Endothelial cell of umbilical vein (primary cell): ENCODE measurements around the gene EFHB. TPM values are rescaled to one million over a fixed set of nuclear protein-coding genes. Genes with fewer than 3 reads are reported as not detected.

Experiments
- BruUV-seq: library from RNA; stranded (reverse); fragments of 400-500 nt; replicated peaks from 2 replicates; lab custom pipeline; 2021; lab: Mats Ljungman, UMichigan
- CTCF ChIA-PET: fragments of 300-600, 350-600 bp; sonication (Branson Sonifier 250); formaldehyde crosslinking; loops from one replicate; lab custom pipeline; 2021; ENCODE audit warnings: antibody characterized with exemption, inconsistent platforms; lab: Charles Lee
- POLR2A ChIA-PET: fragments of 300-600, 350-600 bp; sonication (Branson Sonifier 250); formaldehyde crosslinking; loops from one replicate; lab custom pipeline; 2021; ENCODE audit warnings: antibody characterized with exemption, inconsistent platforms; lab: Charles Lee
- DNase-seq: peaks from one replicate; pipeline ENCODE4 v3.0.0-alpha.2; 2011; ENCODE audit warnings: low read depth, low spot score
- FAIRE-seq: peaks from 2 replicates; lab custom pipeline; 2011; peaks lifted over from hg19 to GRCh38; lab: Jason Lieb, UNC
- H2AFZ ChIP-seq: 2 replicates; pipeline ENCODE4 v1.6.0; 2012; ENCODE audit warnings: low read depth, low read length, control low read depth, inconsistent platforms
- H3K27ac ChIP-seq: 2 replicates; pipeline ENCODE4 v1.5.1; 2011; ENCODE audit warnings: low read depth, mild to moderate bottlenecking, control low read depth, low read length, moderate library complexity; ENCODE audit not compliant: insufficient read depth
- H3K27me3 ChIP-seq, 2 experiments: 2 replicates each; pipeline versions ENCODE4 v1.6.0 to v1.6.1; 2011; ENCODE audit warnings: low read length in 2 of 2, mixed read lengths in 1 of 2; ENCODE audit not compliant: control insufficient read depth in 2 of 2, insufficient read depth in 2 of 2
- H3K36me3 ChIP-seq, 2 experiments: 2 replicates in 1 of 2; 3 replicates in 1 of 2; pipeline ENCODE4 v1.5.1; 2011; ENCODE audit warnings: low read length in 2 of 2, mild to moderate bottlenecking in 1 of 2, moderate library complexity in 1 of 2; ENCODE audit not compliant: control insufficient read depth in 2 of 2, insufficient read depth in 2 of 2; ENCODE audit errors: extremely low read depth in 1 of 2
- H3K4me1 ChIP-seq: 3 replicates; pipeline ENCODE4 v1.5.1; 2011; ENCODE audit warnings: mild to moderate bottlenecking, low read length; ENCODE audit not compliant: control insufficient read depth, insufficient read depth; ENCODE audit errors: extremely low read depth
- H3K4me2 ChIP-seq: 2 replicates; pipeline ENCODE4 v1.6.1; 2011; ENCODE audit warnings: low read length, control low read depth, mixed read lengths; ENCODE audit not compliant: insufficient read depth
- H3K4me3 ChIP-seq, 3 experiments: fragments of 200-600 bp in 1 of 3; sonication (generic), shearing (Covaris generic) in 1 of 3; replicated peaks in 1 of 3; 2 replicates each; pipeline ENCODE4 v1.5.1; 2011 to 2016; ENCODE audit warnings: control low read depth in 3 of 3, low read length in 3 of 3, mild to moderate bottlenecking in 2 of 3, inconsistent platforms in 1 of 3, low read depth in 1 of 3, moderate library complexity in 1 of 3; ENCODE audit not compliant: insufficient read depth in 1 of 3
- H3K79me2 ChIP-seq: 2 replicates; pipeline ENCODE4 v1.6.0; 2012; ENCODE audit warnings: low read length, inconsistent platforms; ENCODE audit not compliant: control insufficient read depth, insufficient read depth
- H3K9ac ChIP-seq: replicated peaks from 2 replicates; pipeline ENCODE3; 2011; ENCODE audit warnings: low read length, control low read depth; ENCODE audit not compliant: insufficient read depth; ENCODE audit errors: extremely low read depth
- H3K9me1 ChIP-seq: replicated peaks from 3 replicates; pipeline ENCODE4 v1.6.0; 2011; ENCODE audit warnings: mild to moderate bottlenecking, low read length; ENCODE audit not compliant: control insufficient read depth, insufficient read depth; ENCODE audit errors: extremely low read depth
- H3K9me3 ChIP-seq: replicated peaks from 2 replicates; pipeline ENCODE4 v1.5.1; 2012; ENCODE audit warnings: low read length, inconsistent platforms; ENCODE audit not compliant: control insufficient read depth, insufficient read depth
- H4K20me1 ChIP-seq: replicated peaks from 2 replicates; pipeline ENCODE3; 2011; ENCODE audit warnings: mild to moderate bottlenecking, low read length; ENCODE audit not compliant: control insufficient read depth, insufficient read depth; ENCODE audit errors: extremely low read depth
- CTCF ChIP-seq, 2 donors: IDR thresholded peaks; 1 replicate in 1 of 2; 2 replicates in 1 of 2; pipeline ENCODE4 v1.5.1; 2011; ENCODE audit warnings: low read length in 2 of 2, mild to moderate bottlenecking in 2 of 2, moderate library complexity in 2 of 2, control low read depth in 1 of 2, inconsistent platforms in 1 of 2, low read depth in 1 of 2; ENCODE audit not compliant: insufficient read depth in 1 of 2; ENCODE audit errors: extremely low read depth in 1 of 2
- GATA2 ChIP-seq: IDR thresholded peaks from 2 replicates; pipeline ENCODE4 v1.7.0; 2011; ENCODE audit warnings: low read depth, mild to moderate bottlenecking, moderate library complexity, mixed read lengths, low read length; ENCODE audit not compliant: insufficient read length, insufficient read depth
- MAX ChIP-seq: IDR thresholded peaks from 2 replicates; pipeline ENCODE4 v1.6.1; 2011; ENCODE audit not compliant: insufficient read depth, insufficient read length
- MYC ChIP-seq: IDR thresholded peaks from one replicate; pipeline ENCODE4 v1.6.1; 2011; ENCODE audit warnings: mild to moderate bottlenecking, low read depth, low read length
- POLR2AphosphoS5 ChIP-seq: IDR thresholded peaks from 2 replicates; pipeline ENCODE4 v1.6.1; 2012; ENCODE audit warnings: low read depth, mild to moderate bottlenecking, control low read depth, low read length, moderate library complexity; ENCODE audit not compliant: insufficient read depth
- dilution Hi-C: fragments of 300-500 bp; cut with MboI; formaldehyde crosslinking; loops from one replicate; pipeline ENCODE4 v1.15.0; 2019; ENCODE audit warnings: low sequenced_read_pairs; ENCODE audit not compliant: extremely low pct_ligation_motif_present
- intact Hi-C: fragments of 100-400 bp; cut with micrococcal nuclease; formaldehyde crosslinking; loops from one replicate; pipeline ENCODE4 v1.10.0; 2022
- polyA plus RNA-seq, 4 experiments: library from polyadenylated mRNA; depleted of rRNA in 3 of 4; stranded (reverse) in 3 of 4; unstranded in 1 of 4; fragments of >200 nt; gene quantifications; 2 replicates each; pipeline versions ENCODE4 v1.2.1 to v1.2.3, GENCODE V29; 2011 to 2012; ENCODE audit warnings: missing spikeins in 1 of 4
- total RNA-seq: library from RNA; stranded (reverse); gene quantifications from 2 replicates; pipeline ENCODE4 v1.2.3, GENCODE V29; 2021

The EFHB gene
- total and polyA plus RNA-seq, 2 donors (not counting 3 experiments of a cell fraction or from before 2014, with no cell fraction given), result 0.82 TPM; not detected in 1

DNA sequence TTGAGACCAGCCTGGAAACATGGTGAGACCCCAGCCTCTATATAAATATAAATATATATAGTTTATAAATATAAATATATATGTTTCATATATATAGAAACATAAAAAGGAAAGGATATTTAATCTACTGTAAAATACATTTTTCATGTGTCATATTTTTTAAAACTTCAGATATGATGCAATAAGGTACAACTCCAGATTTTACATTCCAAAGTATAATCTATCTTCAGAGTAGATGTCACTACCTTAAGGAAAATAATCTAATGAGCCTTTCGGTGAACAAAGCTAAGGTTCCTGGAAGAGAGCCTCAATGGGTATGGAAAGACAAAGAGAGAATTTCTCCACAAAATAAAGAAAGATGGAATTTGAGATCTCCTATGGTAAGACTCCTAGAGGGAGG lies 16.9 kb downstream of the EFHB start:
- Histone ChIP-seq H2AFZ (no peak overlapping the region), H3K36me3 (no peaks in the 10 kb centered on the region), H3K9me3 (no peaks in the 10 kb centered on the region), H3K9ac (no peak overlapping the region), H3K27ac (no peak overlapping the region), H3K4me3 (no peak overlapping the region), H3K4me2 (no peak overlapping the region), H3K79me2 (no peaks in the 10 kb centered on the region), H3K4me1 (no peaks in the 10 kb centered on the region), H4K20me1 (no peaks in the 10 kb centered on the region), H3K27me3 (no peaks in the 10 kb centered on the region), H3K9me1 (no peaks in the 10 kb centered on the region)
- DNase-seq, result no peak
- POLR2A ChIA-PET, result no interaction called here
- TF ChIP-seq MYC (no peak), GATA2 (no peak), POLR2AphosphoS5 (no peak), MAX (no peak)
- BruUV-seq, result no TSS peak
- intact Hi-C loops, result no loop called here
- CTCF ChIA-PET, result no interaction called here
- no peak for FAIRE-seq
- dilution Hi-C loops, result no loop called here

DNA sequence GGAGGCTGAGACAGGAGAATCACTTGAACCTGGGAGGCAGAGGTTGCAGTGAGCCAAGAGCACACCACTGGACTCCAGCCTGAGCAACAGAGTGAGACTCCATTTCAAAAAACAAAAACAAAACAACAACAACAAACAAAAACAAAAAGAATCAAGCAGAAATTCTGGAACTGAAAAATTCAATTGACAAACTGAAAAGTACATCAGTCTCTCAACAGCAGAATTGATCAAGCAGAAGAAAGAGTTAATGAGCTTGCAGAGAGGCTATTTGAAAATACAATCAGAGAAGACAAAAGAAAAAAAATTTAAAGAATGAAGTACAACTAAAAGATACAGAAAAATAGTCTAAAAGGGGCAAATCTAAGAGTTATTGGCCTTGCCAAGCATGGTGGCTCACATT lies 22.6 kb downstream of the EFHB start:
- no peak overlapping the region for H3K4me3 ChIP-seq
- intact Hi-C loops (no loop called here), dilution Hi-C loops (no loop called here)
- ChIA-PET CTCF (no interaction called here), POLR2A (no interaction called here)
- H3K4me2 ChIP-seq, result no peak overlapping the region
- H4K20me1 ChIP-seq, result no peaks in the 10 kb centered on the region
- no peaks in the 10 kb centered on the region for H3K9me1 ChIP-seq
- DNase-seq, result no peak
- H3K27me3 ChIP-seq, result no peaks in the 10 kb centered on the region
- H3K27ac ChIP-seq, result no peak overlapping the region
- no peak overlapping the region for H3K9ac ChIP-seq
- H3K36me3 ChIP-seq, result no peaks in the 10 kb centered on the region
- no peaks in the 10 kb centered on the region for H3K4me1 ChIP-seq
- no TSS peak for BruUV-seq
- no peaks in the 10 kb centered on the region for H3K9me3 ChIP-seq
- H2AFZ ChIP-seq, result no peak overlapping the region
- FAIRE-seq, result no peak
- no peaks in the 10 kb centered on the region for H3K79me2 ChIP-seq
- TF ChIP-seq GATA2 (no peak), CTCF (IDR thresholded peaks at IDR 0.05; ENCODE audit: extremely low read depth in 1 of 2, insufficient read depth in 1 of 2, low read depth in 1 of 2, low read length in 2 of 2) (no peak), MYC (no peak)
